Epithelial cell of esophagus (primary cell): ENCODE results near the gene TMEM131L.
"Not testable (repeated sequence)": the region's sequence is repeated elsewhere in the genome, so short reads cannot be mapped to it uniquely, and the experiment has no call there.

ENCODE experiments used
- DNase-seq: peaks from one replicate; pipeline ENCODE4 v3.0.0; 2010; ENCODE audit warnings: low read depth
- H3K4me3 ChIP-seq: 2 replicates; pipeline ENCODE4 v1.5.1; 2011; ENCODE audit warnings: mild to moderate bottlenecking, low read length, control low read depth
- CTCF ChIP-seq: IDR thresholded peaks from 2 replicates; pipeline ENCODE4 v1.5.1; 2011; ENCODE audit warnings: low read depth, mild to moderate bottlenecking, low read length, control low read depth, inconsistent platforms; ENCODE audit not compliant: insufficient read depth; ENCODE audit errors: missing control alignments

The TMEM131L gene

DNA sequence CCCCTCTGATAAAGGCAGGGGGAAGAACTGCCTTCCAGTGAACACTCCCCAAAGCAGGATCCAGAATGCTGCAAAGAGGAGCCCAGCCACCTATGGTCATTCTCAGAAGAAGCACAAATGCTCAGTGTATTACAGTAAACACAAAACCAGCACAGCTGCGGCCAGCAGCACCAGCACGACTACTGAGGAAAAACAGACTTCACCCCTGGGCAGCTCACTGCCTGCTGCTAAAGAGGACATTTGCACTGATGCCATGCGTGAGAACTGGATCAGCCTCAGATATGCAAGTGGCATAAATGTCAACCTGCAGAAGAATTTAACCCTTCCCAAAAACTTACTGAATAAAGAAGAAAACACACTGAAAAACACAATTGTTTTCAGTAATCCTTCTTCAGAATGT, 137.7 kb downstream of the TMEM131L start:
- TF ChIP-seq CTCF, result no peak
- DNase-seq, result no peak
- H3K4me3 ChIP-seq, result no peak overlapping the region

GRCh38 chr4:153609070-153609469, 142.9 kb downstream of the TMEM131L start:
- not testable (repeated sequence) for H3K4me3 ChIP-seq, DNase-seq

- no peak for TF ChIP-seq CTCF
These were observed 144.6 kb downstream of the TMEM131L start for GRCh38 chr4:153610623-153611376.

DNA sequence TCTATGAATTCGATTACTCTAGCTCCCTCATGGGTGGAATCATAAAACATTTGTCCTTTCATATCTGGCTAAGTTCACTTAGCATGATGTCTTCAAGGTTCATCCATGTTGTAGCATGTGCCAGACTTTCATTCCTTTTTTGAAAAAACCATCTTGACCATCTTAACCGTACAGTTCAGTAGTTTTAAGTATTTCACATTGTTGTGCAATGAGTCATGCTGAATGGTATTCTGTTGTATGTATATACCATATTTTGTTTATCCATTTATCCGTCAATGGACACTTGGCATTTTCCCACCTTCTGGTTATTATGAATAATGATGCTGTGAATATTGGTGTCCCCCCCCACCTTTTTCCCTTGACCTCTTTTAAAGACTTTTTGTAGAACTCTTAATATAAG, 145.5 kb downstream of the TMEM131L start:
- DNase-seq, result peak; percentile 21
- H3K4me3 ChIP-seq, result no peak overlapping the region
- TF ChIP-seq CTCF, result no peak

More at GRCh38 chr4:153610623-153611376, 144.6 kb downstream of the TMEM131L start:
- DNase-seq, result no peak
- no peak overlapping the region for H3K4me3 ChIP-seq

GRCh38 chr4:153612878-153613277, 146.7 kb downstream of the TMEM131L start:
- no peak for DNase-seq
- H3K4me3 ChIP-seq, result no peak overlapping the region
- no peak for TF ChIP-seq CTCF

- no peak overlapping the region for H3K4me3 ChIP-seq
- no peak for TF ChIP-seq CTCF
- no peak for DNase-seq
These were observed 149.9 kb downstream of the TMEM131L start for GRCh38 chr4:153616006-153616555.

DNA sequence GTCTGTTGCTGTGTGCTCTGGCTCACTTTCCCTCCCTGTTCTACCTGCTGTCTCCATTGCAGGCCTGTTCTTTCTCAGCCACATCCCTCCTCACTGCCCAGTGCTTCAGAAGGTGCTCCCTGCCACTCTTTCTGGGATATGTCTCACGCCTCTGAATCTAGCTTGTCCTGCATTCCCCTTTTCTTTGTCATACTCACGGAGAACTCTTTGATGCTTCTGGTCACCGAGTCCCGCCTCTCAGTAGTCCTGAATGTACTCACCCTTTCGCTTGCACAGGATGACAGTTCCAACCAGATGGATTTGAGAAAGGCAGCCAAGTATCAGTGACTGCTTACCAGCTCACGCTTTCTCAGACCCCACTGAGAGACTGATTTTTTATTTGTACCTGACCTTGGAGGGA, 152.7 kb downstream of the TMEM131L start:
- no peak overlapping the region for H3K4me3 ChIP-seq
- TF ChIP-seq CTCF, result no peak
- peak; percentile 32 for DNase-seq
